GM12878 (cell line): ENCODE measurements around the gene ADAMTSL1. TPM values are rescaled to one million over a fixed set of nuclear protein-coding genes. Genes with fewer than 3 reads are reported as not detected.

Source experiments
- ATAC-seq: fragments of 200-7000 bp; cut with Tn5 transposase; 3 replicates; pipeline ENCODE4 v1.9.1; 2020; ENCODE audit warnings: mild to moderate bottlenecking, moderate library complexity
- BruUV-seq: library from RNA; stranded (reverse); fragments of 400-500 nt; replicated peaks from 2 replicates; lab custom pipeline; 2021; lab: Mats Ljungman, UMichigan
- CTCF ChIA-PET: fragments of 300-600 bp; sonication (Branson Sonifier 250); formaldehyde crosslinking; extraction: SDS; loops from one replicate; lab custom pipeline; 2021; ENCODE audit warnings: inconsistent platforms; lab: Yijun Ruan, JAX
- POLR2A ChIA-PET: fragments of 350-600 bp; formaldehyde crosslinking; extraction: SDS; loops from one replicate; lab custom pipeline; 2021; ENCODE audit warnings: inconsistent platforms; lab: Charles Lee
- RAD21 ChIA-PET: fragments of 300-600 bp; sonication (Branson Sonifier 250); formaldehyde crosslinking; loops from one replicate; lab custom pipeline; 2023; ENCODE audit warnings: antibody characterized with exemption; ENCODE audit not compliant: unreplicated experiment; lab: Charles Lee
- SMC1A ChIA-PET: fragments of 300-600 bp; sonication (Branson Sonifier 250); formaldehyde crosslinking; loops from one replicate; lab custom pipeline; 2023; ENCODE audit not compliant: unreplicated experiment, uncharacterized antibody; lab: Charles Lee
- DNase-seq: peaks from one replicate; pipeline ENCODE4 v3.0.0-alpha.2; 2011; ENCODE audit warnings: low read depth, low spot score
- FAIRE-seq: peaks from 3 replicates; lab custom pipeline; 2011; peaks lifted over from hg19 to GRCh38; lab: Jason Lieb, UNC
- H2AFZ ChIP-seq: 2 replicates; pipeline ENCODE4 v1.6.0; 2011; ENCODE audit warnings: low read depth, low read length, control low read depth; ENCODE audit not compliant: control insufficient read depth
- H3K27ac ChIP-seq: 2 replicates; pipeline ENCODE4 v1.5.1; 2011; ENCODE audit warnings: control low read depth; ENCODE audit not compliant: control insufficient read depth, insufficient read depth
- H3K27me3 ChIP-seq, 2 experiments: replicated peaks in 1 of 2; 2 replicates each; pipeline versions ENCODE4 v1.6.0 to v1.6.1; 2011; ENCODE audit warnings: low read length in 1 of 2; ENCODE audit not compliant: control insufficient read depth in 2 of 2, insufficient read depth in 2 of 2
- H3K36me3 ChIP-seq, 2 experiments: 2 replicates each; pipeline ENCODE4 v1.5.1; 2011; ENCODE audit warnings: low read length in 1 of 2; ENCODE audit not compliant: control insufficient read depth in 2 of 2, insufficient read depth in 2 of 2
- H3K4me1 ChIP-seq: 2 replicates; pipeline ENCODE4 v1.6.1; 2011; ENCODE audit warnings: mild to moderate bottlenecking, low read length, moderate library complexity, mixed read lengths; ENCODE audit not compliant: control insufficient read depth, insufficient read depth
- H3K4me2 ChIP-seq: 2 replicates; pipeline ENCODE4 v1.6.0; 2011; ENCODE audit warnings: control low read depth; ENCODE audit not compliant: control insufficient read depth, insufficient read depth
- H3K4me3 ChIP-seq: fragments of 200-600 bp; sonication (generic); 2 replicates; pipeline ENCODE4 v1.5.1; 2016
- H3K79me2 ChIP-seq: 2 replicates; pipeline ENCODE4 v1.6.0; 2011; ENCODE audit warnings: low read length; ENCODE audit not compliant: control insufficient read depth, insufficient read depth
- H3K9ac ChIP-seq: 2 replicates; pipeline ENCODE4 v1.8.0; 2011; ENCODE audit warnings: low read length, control low read depth, mixed read lengths; ENCODE audit not compliant: control insufficient read depth, insufficient read depth
- H3K9me3 ChIP-seq: replicated peaks from 3 replicates; pipeline ENCODE4 v1.5.1; 2011; ENCODE audit warnings: mild to moderate bottlenecking, low read length; ENCODE audit not compliant: control insufficient read depth, insufficient read depth
- H4K20me1 ChIP-seq: 2 replicates; pipeline ENCODE4 v1.6.0; 2011; ENCODE audit not compliant: control insufficient read depth, insufficient read depth
- BMI1 ChIP-seq: fragments of 450-650 bp; IDR thresholded peaks from 2 replicates; pipeline ENCODE4 v1.6.1; 2016; ENCODE audit warnings: mild to moderate bottlenecking, moderate library complexity, borderline replicate concordance
- CBFB ChIP-seq: IDR thresholded peaks from 2 replicates; pipeline ENCODE4 v1.6.1; 2016; ENCODE audit warnings: antibody characterized with exemption, low read depth
- CBX5 ChIP-seq: sonication (generic); IDR thresholded peaks from 2 replicates; pipeline ENCODE4 v1.6.1; 2016; ENCODE audit warnings: low read depth, moderate library complexity, mild to moderate bottlenecking, inconsistent platforms
- CHD2 ChIP-seq: IDR thresholded peaks from 2 replicates; pipeline ENCODE4 v1.6.1; 2011; ENCODE audit warnings: low read depth, low read length, improper control_type of control experiment, borderline replicate concordance
- CREM ChIP-seq: IDR thresholded peaks from 2 replicates; pipeline ENCODE4 v1.6.1; 2014; ENCODE audit warnings: antibody characterized with exemption, low read depth
- CUX1 ChIP-seq: IDR thresholded peaks from 2 replicates; pipeline ENCODE4 v1.6.1; 2012; ENCODE audit warnings: improper control_type of control experiment, low read depth, low read length; ENCODE audit not compliant: insufficient replicate concordance
- HDAC2 ChIP-seq: fragments of 200-600 bp; sonication (generic); IDR thresholded peaks from 2 replicates; pipeline ENCODE4 v1.6.1; 2017
- HSF1 ChIP-seq: fragments of 150-350 bp; IDR thresholded peaks from 2 replicates; pipeline ENCODE4 v1.6.1; 2014; ENCODE audit warnings: mild to moderate bottlenecking, low read depth, low read length
- KDM1A ChIP-seq: fragments of 200-600 bp; sonication (generic); IDR thresholded peaks from 2 replicates; pipeline ENCODE4 v1.6.1; 2016; ENCODE audit warnings: borderline replicate concordance
- LARP7 ChIP-seq: fragments of 450-650 bp; IDR thresholded peaks from 2 replicates; pipeline ENCODE4 v1.6.1; 2017; ENCODE audit warnings: mild to moderate bottlenecking
- NFIC ChIP-seq: IDR thresholded peaks from 2 replicates; pipeline ENCODE4 v1.6.1; 2012; ENCODE audit warnings: low read depth, mild to moderate bottlenecking, inconsistent platforms, low read length, moderate library complexity
- NFYA ChIP-seq: IDR thresholded peaks from 2 replicates; pipeline ENCODE4 v1.6.1; 2011; ENCODE audit warnings: low read depth, mild to moderate bottlenecking, low read length, improper control_type of control experiment, borderline replicate concordance
- POLR2AphosphoS2 ChIP-seq: IDR thresholded peaks from 2 replicates; pipeline ENCODE4 v1.6.1; 2011; ENCODE audit warnings: low read depth, mild to moderate bottlenecking, low read length, improper control_type of control experiment, moderate library complexity
- RAD21 ChIP-seq: IDR thresholded peaks from 2 replicates; pipeline ENCODE4 v1.6.1; 2011; ENCODE audit warnings: mild to moderate bottlenecking, low read depth, low read length, moderate library complexity; ENCODE audit not compliant: insufficient read depth
- TAF1 ChIP-seq: IDR thresholded peaks from 2 replicates; pipeline ENCODE4 v1.6.1; 2011; ENCODE audit warnings: mild to moderate bottlenecking, low read depth, low read length, borderline replicate concordance
- WRNIP1 ChIP-seq: IDR thresholded peaks from 2 replicates; pipeline ENCODE4 v1.6.1; 2011; ENCODE audit warnings: low read depth, low read length, improper control_type of control experiment, borderline replicate concordance
- ZSCAN29 ChIP-seq: fragments of 450-650 bp; IDR thresholded peaks from 2 replicates; pipeline ENCODE4 v1.6.1; 2017; ENCODE audit warnings: mild to moderate bottlenecking, moderate library complexity
- WGBS: methylation state at CpG from one replicate; pipeline ENCODE4 v1.1.6; 2016; ENCODE audit warnings: low lambda C conversion rate; ENCODE audit not compliant: insufficient replicate concordance, insufficient coverage; ENCODE audit errors: missing lambda C conversion rate; 5-methylcytosine and 5-hydroxymethylcytosine counted together
- in situ Hi-C: fragments of 300-500 bp; cut with MboI; formaldehyde crosslinking; loops from 9 replicates; pipeline ENCODE4 v1.14.3; 2018; ENCODE audit warnings: mixed read lengths
- intact Hi-C: fragments of 100-400 bp; cut with micrococcal nuclease; formaldehyde crosslinking; loops from one replicate; pipeline ENCODE4 v1.14.2; 2022; ENCODE audit not compliant: unreplicated experiment
- polyA plus RNA-seq, 11 experiments: library from polyadenylated mRNA; depleted of rRNA in 4 of 11; unstranded in 6 of 11; stranded (reverse) in 5 of 11; fragments of >200 nt; fragmentation: Nextera tagmentation in 4 of 11; fragmentation: Illumina TruSeq in 1 of 11; extraction: Ambion mirVana in 4 of 11; extraction: Trizol in 1 of 11; gene quantifications; 1 replicate in 1 of 11; 2 replicates in 10 of 11; pipeline versions ENCODE4 v1.2.1 to v1.2.3, GENCODE V29; 2011 to 2016; ENCODE audit warnings: inconsistent platforms in 2 of 11, missing spikeins in 2 of 11, low read depth in 1 of 11
- total RNA-seq, 4 experiments: library from RNA; depleted of rRNA in 3 of 4; stranded (reverse); fragments of >200 nt in 3 of 4; fragmentation: Illumina TruSeq in 1 of 4; extraction: Trizol in 1 of 4; gene quantifications; 2 replicates each; pipeline versions ENCODE4 v1.2.1 to v1.2.3, GENCODE V29; 2013 to 2021

Gene ADAMTSL1
- total and polyA plus RNA-seq, 10 of the 15 experiments (the other 5 are each of a cell fraction or from before 2014, with no cell fraction given) = 0.01 to 0.10 (median 0.07) TPM; not detected in 6

- TF ChIP-seq CUX1 = no peak
These were observed 830 bp downstream of the ADAMTSL1 start (continued) for GRCh38 chr9:18474783-18475182.

- Histone ChIP-seq H4K20me1 (no peaks in the 10 kb centered on the region), H3K4me2 (no peak overlapping the region), H3K79me2 (no peaks in the 10 kb centered on the region), H3K4me1 (no peaks in the 10 kb centered on the region), H3K9ac (no peak overlapping the region), H3K9me3 (no peaks in the 10 kb centered on the region), H3K27ac (no peak overlapping the region), H2AFZ (no peak overlapping the region), H3K27me3 (no peaks in the 10 kb centered on the region), H3K36me3 (no peaks in the 10 kb centered on the region), H3K4me3 (no peak overlapping the region)
- ATAC-seq (no peak), FAIRE-seq (no peak), DNase-seq (no peak)
- ChIA-PET RAD21 (no interaction called here), POLR2A (no interaction called here), CTCF (interaction anchor here (0.6 to 1.2 kb wide), 5 partner anchors 23 to 533 kb away, joined by 3 to 4 read pairs (median 3); no protein-coding TSS in a partner anchor), SMC1A (no interaction called here)
- in situ Hi-C loops (loop anchor here (10.0 kb wide), 1 partner anchor 62 kb away; no protein-coding TSS in a partner anchor), intact Hi-C loops (no loop called here)
- WGBS = 55% methylated on average over 5 of the region's 5 CpGs
- TF ChIP-seq ZSCAN29 (no peak), TAF1 (no peak), HDAC2 (no peak), CREM (no peak), NFIC (no peak), CBX5 (no peak), HSF1 (no peak), NFYA (no peak), LARP7 (no peak), KDM1A (no peak), CHD2 (no peak), BMI1 (no peak), RAD21 (no peak), WRNIP1 (no peak), POLR2AphosphoS2 (no peak), CBFB (no peak)
- BruUV-seq = no TSS peak
These were observed 3.2 kb downstream of the ADAMTSL1 start for GRCh38 chr9:18477121-18477660.
